ENCODE results near the gene XXYLT1.

XXYLT1 gene

DNA sequence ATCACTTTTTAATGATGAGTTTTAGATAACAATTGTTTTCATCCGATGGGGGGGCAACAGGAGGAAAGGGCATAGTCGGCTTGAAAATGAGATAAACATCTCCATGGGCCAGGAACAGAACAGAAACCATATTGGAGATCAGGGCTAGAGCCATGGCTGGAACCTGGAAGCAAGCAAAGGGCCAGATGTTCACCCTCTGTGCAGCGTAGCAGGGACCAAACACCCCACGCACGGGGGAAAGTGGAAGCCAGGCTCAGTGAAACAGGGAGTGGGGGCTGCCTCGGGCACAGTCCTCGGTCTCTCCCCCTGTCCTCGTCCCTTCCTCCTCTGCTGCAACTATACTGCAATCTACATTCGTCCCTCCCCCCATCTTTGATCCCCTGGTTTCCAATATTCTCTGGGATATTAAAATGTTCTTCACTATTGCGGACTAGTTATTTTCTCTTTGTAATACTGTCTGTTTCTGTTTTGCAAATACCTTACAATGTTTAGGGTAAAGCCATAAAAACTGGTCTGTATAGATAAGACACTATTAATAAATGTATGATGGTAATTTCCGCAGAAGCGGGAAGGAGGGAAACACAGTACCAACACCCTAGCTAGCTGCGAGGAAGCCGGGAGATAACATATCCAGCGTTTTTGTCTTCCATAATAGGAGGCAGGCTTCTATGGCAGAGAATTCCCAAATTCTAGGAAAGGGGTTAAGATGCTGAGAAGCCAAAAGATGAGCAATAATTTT is 121.5 kb downstream of the XXYLT1 start:
- no peak for DNase-seq

DNA sequence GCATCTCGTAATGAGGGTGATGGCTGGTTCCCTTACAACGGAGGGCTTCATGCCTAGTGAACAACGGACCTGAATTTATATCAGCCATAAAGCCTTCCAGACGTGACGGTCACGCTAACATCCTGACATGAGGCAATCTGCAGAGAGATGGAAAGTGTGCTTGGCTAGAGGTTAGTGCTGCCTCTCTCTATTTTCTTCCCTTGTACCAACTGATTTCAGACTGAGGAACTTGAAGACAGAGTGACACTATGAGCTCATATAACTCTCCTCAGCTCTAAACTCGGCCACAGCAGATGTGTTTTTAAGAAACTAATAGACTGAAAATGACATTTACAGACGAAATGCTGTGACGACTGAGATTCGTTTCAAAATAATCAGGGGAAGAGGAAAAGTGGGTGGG is 122.4 kb downstream of the XXYLT1 start:
- DNase-seq, result no peak

DNA sequence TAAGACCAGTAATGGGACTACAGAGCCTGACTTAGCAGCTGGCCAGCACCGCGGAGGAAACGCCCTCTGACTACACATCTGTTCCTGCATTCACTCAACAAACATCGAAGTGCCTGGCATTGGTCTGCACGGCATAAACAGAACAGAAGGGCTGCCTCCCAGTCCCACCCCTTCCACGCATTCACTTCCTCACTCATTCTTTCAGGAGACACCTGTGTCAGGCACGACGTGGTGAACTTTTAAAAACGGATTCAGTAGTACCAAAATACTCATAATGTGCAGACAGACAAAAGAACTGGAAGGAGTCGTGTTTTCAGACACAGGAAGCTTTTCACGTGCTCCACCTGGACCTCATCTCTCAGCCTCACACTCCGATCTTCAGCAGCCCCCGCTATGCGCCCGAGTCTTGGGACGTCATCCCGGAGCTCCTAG is 123.3 kb downstream of the XXYLT1 start:
- DNase-seq, result peak; percentile 40

DNA sequence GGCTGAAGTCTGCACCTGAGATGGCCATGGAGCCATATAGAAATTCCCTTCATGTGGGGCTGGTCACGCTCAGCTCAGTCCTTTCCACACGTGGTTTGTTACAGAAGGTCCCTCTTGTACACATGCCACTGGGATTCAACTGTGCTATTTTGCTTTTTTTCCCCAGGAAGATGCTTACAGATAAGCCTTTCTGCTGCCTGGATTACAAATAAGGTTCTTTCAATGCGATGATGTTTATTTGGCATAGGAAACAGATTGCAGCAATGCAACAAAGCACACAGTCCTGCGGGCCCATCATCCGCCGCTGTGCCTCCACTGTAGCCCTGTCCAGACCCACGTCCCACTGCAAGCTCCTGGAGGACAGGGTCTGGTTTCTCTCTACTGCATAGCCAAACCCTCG is 124.8 kb downstream of the XXYLT1 start:
- DNase-seq, result no peak

DNA sequence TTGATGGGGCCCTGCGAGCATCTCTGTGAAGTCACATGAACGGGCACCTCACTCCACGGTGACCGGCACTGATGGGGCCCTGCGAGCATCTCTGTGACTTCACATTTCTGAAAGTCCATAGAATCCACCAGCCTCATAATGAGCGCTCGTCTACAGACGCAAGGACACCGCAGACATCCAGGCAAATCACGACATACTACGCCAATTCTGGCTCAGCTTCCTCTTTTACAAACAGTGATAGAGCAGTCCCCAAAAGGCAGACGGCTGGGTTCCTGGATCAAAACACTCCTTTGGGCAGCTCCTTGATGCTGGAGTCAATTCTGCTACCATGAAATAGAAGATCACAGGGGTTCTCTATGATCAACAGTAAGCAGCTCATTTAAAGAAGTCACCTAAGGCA is 125.4 kb downstream of the XXYLT1 start:
- no peak for DNase-seq

DNA sequence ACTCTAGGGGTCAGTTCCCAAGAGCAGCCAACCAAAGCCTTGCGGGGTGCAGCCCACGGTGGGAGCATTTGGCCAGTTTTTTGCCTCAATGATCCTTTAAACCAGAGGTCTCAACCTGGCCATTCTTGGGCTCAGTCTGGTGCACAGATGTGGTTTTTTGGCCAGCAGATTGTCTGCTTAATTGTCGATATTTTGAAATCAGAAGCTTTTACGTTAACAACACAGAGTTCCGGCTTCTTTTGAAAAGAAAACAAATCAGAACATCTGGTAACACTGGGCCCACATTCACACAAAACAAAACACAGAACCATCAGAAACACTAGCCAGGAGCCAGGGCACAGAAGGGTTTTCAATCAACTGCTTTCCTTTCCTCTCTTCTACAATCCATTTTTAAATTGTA is 127.7 kb downstream of the XXYLT1 start:
- DNase-seq, result no peak

DNA sequence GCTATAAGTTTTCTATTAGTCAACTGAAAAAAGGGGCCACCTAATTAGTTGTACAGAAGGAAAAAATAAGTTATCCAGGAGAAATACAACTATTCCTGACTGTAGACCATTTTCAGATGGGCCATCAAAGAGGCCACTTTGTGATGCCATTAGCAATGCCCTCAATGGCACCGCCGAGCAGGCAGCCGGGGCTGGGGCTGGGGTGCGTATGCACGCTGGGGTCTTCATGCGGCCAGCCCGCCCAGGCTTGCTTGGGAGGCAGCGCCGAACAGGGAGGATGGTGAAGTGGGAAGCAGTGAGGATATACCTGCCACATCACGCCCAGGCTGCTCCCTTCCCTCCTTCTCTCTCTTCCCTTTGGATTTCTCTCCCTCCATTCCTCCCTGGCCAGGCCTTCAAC is 128.4 kb downstream of the XXYLT1 start:
- no peak for DNase-seq

DNA sequence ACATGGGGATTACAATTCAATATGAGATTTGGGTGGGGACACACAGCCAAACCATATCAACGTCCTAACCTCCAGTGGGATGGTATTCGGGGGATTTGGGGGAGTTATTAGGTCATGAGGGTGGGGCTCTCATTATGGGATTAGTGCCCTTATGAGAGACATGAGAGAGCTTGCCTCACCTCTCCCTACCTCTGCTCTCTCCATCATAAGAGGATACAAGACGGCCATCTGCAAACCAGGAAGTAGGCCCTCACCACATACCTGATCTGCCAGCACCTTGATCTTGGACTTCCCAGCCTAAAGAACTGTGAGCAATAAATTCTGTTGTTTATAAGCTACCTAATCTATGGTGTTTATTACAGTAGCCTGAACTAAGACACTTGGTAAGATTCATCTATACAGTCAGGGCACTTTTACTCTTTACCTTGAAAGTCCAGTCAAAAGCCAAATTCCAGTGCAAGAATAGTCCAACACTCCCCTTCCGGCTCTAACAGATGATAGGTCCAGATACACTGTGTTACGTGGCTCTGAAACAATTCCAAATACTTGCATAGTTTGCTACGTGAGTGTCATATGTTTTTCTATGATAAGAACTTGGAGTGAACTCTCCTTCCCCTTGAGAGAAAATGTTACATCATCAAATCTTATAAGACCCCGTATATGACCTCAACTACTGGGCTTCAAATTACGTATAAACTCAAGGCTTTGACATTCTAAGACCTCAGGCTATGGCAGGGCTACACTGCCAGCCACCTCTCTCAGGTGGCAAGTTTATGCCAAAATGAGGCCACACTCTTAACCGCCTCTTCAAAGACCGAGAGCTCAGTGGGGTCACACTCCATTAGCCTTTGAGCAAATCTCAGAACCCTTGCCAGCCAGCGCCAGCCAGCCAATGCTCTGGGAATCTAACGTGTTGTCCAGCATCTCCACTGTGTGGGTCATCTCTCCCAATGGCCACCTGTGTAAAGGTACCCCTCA is 129.9 kb downstream of the XXYLT1 start:
- no peak for DNase-seq

DNA sequence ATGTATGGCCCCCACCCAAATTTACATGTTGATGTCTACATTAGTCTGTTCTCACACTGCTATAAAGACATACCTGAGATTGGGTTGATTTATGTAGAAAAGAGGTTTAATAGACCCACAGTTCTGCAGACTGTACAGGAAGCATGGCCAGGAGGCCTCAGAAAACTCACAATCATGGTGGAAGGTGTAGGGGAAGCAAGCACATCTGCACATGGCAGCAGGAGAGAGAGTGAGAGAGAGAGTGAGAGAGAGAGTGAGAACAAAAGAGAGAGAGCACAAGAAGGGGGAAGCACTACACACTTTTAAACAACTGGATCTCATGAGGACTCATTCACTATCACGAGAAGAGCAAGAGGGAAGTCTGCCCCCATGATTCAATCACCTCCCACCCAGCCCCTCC is 130.5 kb downstream of the XXYLT1 start:
- DNase-seq, result no peak

DNA sequence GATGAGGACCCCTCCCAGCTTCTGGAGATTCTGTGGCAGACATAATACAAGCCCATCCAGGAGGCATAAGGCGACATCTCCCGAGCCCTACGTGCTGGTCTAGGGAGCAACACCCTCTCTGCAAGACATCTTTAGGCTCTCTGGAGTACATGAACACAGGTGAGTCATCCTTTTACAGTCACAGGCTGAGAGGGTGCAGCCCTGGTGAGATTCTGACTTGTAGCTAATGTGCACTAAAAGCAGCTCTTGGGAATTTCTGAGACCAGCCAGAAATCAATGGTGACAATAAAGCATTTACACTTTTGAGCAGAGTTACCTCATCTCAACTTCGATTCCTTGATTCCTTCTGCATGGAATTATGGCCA is 131.1 kb downstream of the XXYLT1 start:
- DNase-seq, result no peak

DNA sequence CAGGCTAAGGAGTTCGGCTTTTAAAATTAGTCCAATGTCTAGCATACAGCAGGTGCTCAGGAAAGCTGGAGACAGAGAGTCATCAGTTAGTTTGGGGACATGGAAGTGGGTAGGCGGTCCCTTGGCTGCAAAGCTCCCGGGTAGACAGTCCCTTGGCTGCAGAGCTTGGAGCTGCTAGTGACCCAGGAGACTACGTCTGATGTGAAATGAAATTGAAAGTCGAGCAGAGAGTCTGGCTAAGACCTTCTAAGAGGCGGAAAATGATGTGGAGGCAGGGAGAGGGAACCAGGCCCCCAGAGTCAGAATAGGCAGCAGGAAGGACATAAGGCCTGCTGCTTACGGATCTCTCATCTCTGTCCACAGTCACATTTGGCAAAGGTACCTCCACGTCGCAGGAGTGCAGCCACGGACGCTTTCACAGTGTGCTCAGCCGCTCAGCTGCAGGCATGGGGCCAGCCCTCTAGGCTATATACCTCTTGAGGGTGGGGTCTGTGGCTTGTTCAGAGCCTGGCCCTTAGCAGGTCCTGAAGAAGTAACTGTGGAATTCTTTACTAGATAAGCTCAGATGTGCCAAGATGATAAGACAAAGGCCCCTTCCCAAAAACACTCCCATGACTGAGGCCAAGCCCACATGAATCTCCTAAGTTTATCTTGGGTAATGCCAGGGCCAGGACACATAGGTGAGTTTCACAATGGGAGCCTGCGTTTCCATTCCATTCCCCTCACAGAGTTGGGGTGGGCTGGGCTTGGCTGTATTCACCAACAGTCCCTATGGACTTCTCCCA is 131.7 kb downstream of the XXYLT1 start:
- DNase-seq, result no peak

DNA sequence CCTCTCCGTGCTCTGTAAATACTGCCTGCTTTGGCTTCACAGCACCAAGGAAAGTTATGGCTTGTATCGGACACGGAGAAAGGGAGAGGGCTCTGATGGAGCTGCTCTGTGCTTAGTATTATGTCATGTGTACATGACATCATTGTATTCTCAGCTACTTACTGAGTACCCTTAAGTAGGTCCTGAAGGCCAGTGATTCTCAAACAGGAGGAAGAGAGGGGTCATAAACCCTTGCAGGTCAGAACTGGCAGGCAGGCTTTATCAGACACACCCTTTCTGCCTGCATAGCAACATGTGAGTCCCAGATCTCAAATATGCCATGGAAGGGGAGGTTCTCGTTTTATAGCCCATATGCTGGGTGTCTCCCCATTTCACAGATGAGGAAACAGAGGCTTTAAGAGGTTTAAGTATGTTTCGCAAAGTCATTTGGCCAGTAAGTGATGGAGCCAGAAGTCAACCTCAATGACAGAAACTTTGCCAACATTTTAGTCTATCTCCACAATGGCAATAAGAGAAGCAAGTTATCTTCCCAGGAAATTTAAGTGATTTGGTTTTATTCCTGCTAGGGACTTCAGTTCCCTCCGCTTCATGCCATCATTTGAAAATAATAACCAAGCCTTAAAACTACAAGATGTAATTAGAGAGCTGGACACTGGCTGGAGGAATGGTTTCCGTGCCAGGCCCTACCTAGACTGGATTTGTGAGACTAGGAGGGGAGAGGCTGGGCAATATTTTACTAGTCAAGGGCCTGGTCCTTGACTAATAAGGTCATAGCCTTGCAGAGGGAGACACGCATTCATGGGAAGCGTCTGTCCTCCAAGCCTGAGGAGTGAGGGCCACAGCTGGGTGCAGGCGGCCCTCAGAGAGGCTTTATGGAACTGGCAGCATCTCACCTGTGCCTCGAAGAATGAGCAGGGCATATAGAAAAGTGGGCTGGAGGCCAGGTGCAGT is 133.0 kb downstream of the XXYLT1 start:
- DNase-seq, result no peak

DNA sequence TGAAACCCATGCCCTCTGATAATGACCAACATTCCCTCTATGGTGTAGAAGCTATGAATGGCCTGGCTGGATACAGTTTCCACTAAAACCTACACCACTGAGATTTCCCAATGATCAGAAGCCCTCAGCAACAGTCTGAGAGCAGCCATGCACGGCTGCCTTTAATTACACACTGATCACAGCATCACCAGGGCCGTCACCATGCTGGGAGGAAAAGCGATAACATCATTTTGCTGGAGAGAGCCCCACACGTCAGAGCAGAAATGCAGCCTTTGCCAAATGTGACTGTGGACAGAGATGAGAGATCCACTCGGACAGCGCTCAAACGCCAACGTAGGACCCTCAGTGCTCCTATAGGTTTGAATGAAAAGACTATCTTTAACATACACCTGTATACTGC is 135.0 kb downstream of the XXYLT1 start:
- no peak for DNase-seq

DNA sequence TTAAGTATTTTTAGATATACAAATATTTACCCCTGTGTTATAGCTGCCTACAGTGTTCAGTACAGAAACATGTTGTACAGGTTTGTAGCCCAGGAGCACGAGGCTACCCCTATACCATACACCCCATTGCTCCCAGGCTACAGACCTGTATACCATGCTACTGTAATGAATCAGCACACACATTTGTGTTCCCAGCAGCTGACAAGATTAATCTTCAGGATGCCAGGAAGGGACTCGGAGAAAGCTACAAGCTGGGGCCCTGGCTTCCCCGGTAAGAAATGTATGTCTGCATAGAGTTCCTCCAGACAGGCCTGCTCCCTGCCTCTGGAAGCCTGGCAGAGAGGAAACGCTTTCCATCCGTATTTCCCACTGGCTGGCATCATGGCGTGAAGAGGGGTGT is 136.5 kb downstream of the XXYLT1 start:
- no peak for DNase-seq

DNA sequence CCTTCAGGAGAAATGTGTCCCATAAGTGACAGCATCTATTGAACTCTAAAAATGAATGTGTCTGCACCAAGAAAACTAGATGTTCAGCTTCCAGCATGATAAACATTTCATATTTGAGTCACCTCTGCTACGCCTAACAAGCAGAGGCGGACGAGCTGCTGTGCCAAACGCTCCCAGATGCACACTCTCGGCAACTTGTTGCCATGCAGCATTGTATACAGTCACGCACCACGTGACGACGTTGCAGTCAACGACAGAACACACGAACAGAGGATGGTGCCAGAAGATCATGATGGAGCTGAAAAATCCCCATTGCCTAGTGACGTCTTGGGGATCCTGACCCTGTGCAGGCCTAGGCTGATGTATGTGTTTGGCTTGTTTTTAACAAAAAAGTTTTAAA is 137.5 kb downstream of the XXYLT1 start:
- DNase-seq, result peak; percentile 72

DNA sequence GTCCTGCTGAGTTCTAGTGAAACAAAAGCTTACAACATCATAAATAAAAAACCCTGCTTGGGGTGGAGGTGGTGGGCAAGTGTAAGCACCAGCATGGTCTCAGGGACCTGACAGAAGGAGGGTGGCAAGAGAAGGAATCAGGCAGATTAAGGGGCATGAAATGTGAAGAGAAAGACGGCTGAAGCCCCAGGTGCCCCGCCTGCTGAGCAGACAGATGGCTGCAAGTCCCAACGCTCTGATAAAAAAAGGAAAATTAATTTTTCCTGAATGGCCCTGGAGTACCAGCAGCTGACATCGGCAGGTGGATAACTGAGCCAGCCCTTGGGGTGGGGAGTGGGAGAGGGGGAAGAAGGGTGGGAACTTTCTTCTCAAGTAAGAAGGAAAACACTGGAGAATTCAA is 137.9 kb downstream of the XXYLT1 start:
- no peak for DNase-seq

DNA sequence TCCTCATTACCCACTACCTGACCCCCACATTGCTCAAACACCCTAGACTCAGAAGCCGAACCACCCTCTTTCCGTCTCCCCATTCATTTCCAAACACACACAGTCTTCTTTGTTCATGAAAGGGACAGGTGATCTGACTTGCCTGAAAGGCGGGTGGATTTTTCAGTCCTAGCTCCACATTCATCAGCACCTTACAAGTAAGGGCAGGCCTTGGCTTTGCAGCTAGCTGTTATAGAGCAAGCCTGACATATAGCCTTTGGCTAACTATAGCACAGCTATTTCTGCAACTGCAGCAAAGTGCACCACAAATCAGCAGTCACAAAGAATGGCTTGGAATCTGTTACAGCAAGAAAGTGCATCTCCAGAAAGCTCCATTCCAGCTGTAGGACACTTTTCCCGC is 139.8 kb downstream of the XXYLT1 start:
- DNase-seq, result no peak

DNA sequence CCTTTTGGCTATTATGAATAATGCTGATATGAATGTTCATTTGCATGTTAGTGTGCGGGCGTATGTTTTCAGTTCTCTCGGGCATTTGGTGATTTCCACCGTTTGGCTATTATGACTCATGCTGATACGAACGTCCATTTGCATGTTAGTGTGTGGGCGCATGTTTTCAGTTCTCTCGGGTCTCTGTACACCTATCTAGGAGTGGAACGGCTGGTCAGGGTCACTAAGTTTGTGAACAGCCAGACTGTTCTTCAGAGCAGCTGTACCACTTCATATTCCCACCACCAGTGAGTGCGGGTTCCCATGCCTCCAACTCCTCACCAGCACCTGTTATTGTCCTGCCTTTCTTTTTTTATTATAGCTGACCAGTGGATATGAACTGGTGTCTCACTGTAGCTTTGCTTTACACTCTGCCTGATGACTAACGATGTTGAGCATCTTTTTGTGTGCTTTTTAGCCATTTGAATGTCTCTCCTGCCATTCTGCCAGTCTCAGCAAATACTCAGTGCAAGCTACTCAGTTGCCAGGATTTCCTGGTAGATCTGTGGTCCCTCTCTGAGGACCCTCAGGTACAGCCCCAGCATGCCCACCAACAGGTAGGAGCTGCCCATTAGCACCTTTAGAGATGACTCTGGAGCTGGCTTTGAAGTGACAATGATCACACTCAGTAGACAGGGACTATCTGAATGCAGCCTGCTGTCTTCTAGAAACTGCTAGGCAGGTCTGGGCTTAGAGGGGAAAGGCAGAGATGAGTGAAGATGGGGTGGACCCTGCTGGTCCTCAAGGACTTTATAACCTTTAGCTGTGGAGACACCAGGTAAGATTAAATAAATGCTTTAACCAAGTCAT is 141.1 kb downstream of the XXYLT1 start:
- DNase-seq, result peak; percentile 51

DNA sequence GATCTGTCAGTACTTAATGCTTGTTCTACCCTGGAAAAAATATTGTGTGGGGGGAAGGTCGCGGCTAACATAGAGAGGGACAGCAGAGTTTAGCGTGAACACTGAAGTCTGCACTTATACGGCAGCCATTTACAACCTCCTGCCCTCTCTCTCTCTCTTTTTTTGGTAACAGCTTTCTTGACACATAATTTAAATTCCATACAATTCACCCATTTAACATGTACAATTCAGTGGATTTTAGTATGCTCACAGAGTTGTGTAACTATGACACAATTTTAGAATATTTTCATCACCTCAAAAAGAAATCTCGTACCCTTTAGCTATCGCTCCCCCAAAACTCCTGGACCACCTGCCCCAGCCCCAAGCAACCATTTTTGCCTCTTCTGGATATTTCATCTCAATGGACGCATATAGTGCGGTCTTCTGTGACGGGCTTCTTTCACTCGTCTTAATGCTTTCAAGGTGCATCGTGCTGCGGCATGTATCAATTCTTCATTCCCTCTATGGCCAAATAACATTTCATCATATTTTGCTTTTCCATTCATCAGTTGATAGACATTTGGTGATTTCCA is 141.8 kb downstream of the XXYLT1 start:
- no peak for DNase-seq

DNA sequence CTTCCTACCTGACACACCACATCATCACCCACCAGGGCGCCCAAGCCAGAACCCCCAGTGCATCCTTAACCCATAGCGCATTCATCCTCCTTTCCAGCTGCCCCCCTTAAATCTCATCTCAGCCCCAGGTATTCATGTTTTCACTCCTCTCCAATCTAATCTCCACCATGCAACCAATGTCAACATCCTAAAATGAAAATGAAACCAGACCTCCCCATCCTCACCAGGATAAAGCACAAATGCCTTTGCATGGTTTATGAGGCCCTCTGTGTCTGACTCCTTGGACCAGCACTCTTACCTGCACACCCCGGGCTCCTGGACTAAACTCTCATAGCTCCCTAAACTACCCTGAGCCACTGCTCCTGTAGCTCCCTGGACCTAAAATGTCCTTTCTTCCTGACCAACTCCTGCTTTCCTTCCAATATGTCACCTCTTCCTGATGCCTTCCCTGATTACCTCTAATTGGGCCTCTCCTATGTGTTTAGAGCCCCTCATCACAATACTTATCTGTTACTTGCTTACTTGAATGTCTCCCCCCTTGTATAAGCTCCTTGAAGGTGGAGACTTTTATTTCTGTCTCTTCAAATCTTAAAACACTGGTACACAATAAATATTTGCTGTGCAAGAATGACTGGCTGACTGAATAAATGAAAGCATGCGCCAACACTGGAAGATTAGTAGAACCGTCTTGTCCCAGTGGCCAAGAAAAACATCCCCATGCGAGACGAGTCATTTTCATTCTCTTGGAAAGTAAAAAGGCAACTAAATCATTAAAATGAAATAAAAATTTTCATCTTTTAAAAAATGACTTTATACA is 142.5 kb downstream of the XXYLT1 start:
- peak; percentile 16 for DNase-seq
